HG02981 (cell line): ENCODE data around the gene CAMK2N2.
"Not testable (repeated sequence)": the region's sequence is repeated elsewhere in the genome, so short reads cannot be mapped to it uniquely, and the experiment has no call there.

ENCODE experiments used
- ATAC-seq: cut with Tn5 transposase; IDR thresholded peaks from one replicate; pipeline ENCODE4 v1.9.1; 2021; ENCODE audit warnings: mild to moderate bottlenecking, moderate library complexity; ENCODE audit not compliant: unreplicated experiment

CAMK2N2 gene

DNA sequence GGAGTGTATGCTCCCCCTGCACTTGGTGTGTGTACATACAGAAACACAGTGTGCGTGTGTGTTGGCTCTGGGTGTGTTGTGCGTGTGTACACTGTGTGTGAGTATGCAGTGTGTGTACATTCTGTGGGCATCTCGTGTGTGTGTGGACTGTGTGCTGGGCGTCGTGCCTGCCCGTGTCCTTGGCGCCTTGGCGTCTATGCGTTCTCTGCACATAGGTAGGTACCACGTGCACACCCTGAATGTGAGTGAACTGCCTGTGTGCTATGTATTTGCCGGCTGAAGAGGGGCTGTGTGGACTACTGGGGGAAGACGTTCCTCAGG, 14.0 kb upstream of the CAMK2N2 start:
- no peak for ATAC-seq

DNA sequence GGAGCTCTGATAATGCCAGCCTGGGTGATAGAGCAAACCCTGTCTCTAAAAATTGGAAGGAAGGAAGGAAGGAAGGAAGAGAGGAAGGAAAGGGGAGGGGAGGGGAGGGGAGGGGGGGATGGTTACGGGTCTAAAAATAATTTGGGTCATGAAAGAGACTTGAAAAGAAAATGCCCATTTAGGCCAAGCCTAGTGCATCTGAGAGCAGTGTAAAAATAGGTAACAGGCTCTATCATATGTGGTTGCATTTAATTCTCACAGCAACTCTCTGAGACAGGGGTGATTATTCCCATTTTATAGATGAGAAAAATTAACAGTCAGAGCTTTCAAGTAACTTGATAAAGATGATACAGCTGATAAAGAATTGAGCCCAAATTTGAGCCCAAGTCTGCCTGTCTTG, 10.9 kb upstream of the CAMK2N2 start:
- ATAC-seq, result no peak

DNA sequence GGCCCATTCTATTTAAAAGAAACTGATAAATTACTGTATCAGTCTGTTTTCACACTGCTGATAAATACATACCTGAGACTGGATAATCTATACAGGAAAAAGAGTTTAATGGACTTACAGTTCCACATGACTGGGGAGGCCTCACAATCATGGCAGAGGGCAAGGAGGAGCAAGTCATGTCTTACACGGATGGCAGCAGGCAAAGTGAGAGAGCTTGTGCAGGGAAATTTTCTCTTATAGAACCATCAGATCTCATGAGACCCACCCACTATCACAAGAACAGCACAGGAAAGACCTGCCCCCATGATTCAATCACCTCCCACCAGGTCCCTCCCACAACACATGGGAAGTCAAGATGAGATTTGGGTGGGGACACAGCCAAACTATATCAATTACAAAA, 5.9 kb upstream of the CAMK2N2 start:
- ATAC-seq, result not testable (repeated sequence)

DNA sequence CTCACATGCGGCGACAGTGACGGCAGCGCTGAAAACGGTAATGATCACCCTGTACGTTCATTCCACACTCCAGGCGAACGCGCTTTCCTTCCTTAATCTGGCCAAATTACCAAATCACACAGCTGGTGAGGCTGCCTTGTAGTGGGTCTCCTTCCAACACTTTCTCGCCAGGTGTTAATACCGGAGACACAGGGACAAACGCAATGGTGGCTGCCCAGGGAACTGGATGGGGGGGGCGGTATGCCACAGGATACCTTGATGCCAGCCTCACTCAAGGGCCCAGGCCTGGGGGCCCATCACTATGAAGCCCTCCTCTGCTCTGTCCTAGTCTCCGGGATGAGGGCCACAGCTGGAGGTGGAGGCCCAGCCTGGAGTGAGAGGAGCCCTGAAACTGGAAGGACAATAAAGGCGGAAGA, 1.4 kb upstream of the CAMK2N2 start:
- ATAC-seq, result no peak

DNA sequence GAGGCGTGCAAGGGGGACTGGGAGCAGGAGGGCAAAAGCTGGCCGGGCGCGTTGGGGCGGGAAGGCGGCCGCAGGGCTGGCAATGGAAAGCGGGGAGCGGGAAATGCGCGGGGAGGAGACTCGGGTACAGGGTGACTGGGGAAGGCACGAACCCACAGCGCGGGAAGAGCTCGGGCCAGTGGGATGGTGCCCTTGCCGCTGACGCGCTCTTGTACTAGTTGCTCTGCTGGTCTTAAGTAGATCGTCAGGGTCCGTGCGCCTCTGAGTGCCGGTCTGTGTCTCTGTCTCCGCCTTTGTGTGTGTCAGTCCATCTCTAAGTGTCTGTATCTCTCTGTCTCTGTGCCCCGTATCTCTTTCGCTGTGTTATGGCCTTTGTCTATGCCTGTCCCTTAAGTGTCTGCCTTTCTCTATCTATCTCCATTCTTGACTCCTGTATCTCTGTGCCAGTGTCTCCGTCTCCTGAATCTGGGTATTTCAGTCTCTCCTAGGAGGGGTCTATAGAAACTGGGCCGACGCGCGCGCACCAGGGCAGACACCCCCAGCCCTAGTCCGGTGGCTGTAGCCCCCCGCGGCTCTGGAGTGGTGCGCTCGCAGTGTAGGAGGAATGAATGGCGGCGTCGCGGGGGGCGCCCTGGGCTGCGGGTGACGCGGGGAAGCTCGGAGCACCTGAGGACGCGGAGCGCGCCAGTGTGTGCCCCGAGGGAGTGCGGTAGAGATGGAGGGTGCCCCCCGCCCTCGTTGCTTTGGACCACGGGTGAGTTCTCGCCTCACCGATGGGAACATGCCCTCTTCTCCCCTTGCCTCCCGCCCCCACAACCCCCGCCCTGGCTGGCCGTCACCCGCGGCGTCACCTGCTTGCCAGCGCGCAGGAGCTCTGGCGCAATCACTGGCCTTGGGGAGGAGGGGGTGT, 756 bp upstream of the CAMK2N2 start:
- no peak for ATAC-seq

DNA sequence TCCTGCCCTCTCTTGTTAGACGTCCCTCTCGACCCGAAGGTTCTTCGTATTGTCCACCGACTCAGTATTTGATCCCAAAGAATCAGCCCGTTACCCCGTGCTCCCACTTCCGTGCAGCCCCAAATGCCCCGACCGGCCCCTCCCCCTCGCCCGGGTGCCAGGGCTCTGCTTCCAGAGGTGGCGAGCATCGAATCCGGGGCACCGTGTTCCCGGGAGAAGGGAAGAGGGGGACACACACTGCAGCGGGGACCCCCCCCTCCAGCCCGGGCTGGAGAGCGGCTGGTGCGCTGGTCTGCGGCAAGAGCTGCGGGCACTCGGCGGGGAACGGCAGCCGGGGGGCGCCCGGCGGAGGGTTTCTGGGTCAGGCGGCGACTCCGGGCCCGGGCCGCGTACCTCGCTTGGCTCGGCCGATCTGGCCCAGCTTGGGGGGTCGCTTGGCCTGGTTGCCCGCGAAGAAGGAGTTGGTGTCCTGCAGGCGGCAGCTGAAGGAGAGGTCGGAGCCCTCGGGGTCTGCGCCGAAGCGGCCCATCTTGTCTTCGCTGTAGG, 556 bp downstream of the CAMK2N2 start:
- ATAC-seq, result no peak

DNA sequence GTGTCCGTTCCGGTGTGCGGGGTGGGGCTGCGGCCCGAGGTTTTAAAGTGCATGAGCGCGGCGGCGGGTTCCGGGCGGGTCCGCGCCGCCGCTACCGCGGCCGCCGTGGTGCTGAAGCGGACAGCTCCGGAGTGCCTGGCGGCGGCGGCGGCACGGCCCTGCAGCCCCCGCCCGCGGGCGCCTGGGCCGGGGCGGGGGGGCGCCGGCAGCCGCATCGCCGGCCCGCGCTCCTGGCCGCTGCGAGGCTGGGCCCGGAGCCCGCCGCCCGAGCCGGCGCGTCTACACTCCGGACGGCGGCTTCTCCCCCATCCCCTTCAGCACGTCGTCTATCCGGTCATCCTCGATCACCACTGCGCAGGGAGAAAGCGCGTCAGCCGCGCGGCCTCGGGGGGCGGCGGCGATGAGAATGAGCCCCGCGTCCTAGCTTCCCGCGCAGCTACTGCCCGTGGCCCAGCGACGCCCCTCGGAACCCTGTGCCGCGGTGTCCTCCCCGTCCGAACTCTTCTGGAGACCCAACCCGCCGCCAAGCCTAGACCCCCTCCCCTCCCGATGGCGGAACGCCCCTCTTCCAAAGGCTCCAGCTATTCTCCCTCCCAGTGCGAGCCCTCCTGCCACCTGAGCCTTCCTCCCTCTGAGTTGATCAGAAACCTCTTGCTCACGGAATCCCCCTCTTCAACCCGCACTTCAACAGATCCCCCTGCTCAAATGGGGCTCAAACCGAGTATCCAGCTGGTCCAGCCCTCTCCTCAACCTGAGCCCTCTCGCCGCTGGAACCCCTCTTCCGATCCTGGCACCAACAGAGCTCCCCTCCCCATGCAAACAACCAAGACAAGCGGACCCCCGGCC, 1.3 kb downstream of the CAMK2N2 start:
- no peak for ATAC-seq

DNA sequence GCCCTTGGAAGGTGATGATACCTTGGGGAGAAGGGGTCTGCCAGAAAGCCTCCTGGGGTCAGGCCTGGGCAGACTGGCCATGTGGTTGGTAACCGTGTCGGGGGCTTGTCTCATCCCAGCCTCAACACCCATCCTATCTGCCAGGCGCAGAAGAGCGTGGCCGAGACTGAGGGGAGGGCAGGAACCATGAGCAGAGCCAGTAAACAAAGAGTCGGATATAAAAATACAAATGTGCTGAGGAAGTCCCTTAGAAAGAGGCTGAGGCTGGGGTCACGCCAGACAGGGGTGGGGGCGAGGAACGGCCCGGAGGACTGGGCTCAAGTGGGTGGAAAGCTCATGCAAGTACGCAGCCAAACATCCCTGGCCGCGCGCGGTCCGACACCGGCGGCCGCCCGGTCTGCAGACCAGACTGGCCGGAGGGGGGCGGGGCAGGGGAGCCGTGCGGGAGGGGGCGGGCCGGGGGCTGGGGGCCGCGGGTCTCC, 1.9 kb downstream of the CAMK2N2 start:
- ATAC-seq, result no peak

DNA sequence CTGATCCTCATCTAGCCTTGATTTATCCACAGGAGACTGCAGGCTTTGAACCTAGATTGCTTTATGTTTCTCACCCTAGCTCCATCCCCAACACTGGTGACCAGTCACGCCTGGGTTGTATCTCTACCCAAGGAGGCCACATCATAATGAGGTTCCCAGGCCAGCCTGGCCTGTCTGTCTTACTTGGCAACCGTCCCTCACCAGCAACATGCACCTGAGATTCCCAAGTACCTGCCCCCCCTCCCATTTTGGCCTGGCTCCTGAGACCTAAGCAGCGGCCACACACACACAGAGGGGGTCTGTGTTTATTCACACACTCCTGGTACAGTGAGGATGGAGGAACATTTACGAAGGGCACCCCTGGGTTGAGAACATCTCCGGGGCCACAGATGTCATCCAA, 2.4 kb downstream of the CAMK2N2 start:
- no peak for ATAC-seq

DNA sequence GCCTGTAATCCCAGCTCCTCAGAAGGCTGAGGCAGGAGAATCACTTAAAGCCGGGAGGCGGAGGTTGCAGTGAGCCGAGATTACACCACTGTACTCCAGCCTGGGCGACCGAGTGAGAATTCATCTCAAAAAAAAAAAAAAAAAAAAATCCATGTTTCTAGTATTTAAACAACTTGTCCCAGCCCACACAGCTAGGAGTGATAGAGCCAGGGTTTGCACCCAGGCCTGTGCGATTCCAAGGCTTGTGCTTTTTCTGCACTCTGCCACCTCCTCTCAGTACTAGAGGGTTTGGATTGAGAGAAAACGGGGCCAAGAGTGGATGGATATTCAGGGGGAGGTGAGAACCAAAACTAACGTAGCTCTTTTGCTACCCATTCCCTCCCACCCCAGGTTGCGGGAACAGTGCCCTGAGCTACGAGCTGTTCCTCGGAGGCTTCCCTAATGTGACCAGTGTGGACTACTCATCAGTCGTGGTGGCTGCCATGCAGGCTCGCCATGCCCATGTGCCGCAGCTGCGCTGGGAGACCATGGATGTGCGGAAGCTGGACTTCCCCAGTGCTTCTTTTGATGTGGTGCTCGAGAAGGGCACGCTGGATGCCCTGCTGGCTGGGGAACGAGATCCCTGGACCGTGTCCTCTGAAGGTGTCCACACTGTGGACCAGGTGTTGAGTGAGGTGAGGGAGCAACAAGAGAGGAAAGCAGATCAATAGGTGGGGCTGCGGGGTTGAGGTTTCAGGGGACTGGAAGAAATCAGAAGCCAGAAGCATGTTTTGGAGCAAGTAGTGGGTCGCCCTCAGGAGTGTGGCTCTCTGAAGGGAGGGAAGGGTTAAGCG, 4.1 kb downstream of the CAMK2N2 start:
- no peak for ATAC-seq

DNA sequence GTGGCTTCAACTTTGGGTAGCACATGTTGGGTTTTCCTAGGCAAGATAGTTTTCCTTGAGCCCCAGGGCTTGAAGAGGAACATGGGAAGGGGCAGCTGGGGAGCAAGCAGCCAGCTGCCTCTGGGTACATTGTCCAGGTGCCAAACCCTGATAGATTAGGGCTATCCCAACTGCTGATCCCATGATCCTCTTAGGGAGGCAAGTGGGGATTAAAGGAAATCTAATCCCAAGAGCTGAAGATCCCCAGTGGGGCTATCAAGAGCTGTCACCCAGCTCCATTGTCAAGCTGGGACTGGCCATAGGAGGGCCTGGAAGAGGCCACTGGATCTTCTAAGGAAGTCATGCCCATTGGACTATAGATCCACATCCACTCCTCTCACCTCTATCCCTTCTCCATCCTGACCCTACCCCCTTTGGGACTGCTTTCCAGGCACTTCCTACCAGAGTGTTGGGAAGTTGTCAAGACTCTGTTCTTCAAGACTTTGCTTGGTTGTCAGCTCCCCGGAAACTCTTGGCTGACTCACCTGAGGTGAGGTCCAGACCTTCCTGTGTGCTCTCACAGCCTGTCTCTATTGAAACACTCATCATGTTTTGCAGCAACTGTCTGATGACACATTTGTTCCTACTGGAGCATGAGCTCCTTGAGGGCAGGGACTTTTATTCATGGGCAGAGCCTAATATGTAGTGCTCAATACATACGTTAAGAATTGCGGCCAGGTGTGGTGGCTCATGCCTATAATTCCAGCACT, 5.9 kb downstream of the CAMK2N2 start:
- no peak for ATAC-seq

DNA sequence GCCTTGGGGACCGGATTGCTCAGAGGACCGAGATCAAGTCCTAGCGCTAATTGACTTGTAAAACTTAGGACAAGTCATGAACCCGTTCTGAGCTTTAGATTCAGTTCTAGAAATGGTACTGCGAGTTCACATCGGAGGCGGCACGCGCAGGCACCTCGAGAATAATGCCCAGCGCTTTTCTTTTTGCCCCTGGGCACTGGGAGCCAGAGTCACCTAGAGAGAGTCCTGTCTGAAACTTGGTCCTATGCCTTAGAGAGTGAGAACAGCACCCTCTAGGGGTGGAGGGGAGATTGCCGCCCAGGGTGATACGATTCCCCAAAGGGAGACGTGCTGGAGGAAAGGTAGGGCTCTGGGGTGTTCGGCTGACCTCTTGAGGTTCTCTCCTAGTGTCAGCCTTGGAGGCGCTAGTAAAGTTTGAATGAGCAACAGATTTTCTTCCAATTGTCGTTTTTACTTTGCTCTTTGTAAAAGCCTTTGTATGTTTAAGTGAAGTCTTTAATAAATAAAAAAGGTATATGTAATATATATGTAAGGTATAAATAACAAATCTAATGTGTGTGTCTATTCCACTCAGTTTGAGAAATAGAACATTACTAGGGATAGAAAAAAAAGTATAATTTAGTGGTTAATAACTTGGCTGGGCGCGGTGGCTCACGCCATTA, 11.1 kb downstream of the CAMK2N2 start:
- ATAC-seq, result peak; percentile 58

DNA sequence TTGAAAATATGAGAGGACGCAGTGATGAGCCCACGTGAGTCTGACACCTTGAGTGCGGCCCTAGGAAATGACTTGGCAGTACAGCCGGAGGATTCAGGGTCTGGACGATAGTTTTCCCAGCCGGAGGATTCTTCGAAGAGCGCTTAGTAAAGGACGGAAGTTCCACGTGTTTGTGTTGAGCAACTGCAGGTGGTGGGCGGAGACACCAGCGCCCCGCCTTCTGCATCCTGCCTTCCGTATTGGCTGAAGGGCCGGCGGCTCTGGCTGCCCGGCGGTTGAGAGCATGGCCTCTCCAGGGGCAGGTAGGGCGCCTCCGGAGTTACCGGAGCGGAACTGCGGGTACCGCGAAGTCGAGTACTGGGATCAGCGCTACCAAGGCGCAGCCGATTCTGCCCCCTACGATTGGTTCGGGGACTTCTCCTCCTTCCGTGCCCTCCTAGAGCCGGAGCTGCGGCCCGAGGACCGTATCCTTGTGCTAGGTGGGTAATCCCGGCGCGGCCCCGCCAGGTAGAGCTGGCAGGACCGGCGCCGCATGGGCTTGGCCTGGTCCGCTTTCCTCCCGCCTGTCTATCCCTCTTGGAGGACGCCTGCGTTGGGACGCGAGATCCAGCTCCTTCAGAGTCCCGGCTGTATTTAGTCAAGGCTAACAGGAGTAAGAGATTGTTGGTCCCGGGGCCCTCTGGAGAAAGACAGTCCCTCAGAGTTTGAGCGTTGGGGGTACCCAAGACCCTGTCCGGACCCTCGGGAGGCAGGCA, 11.8 kb downstream of the CAMK2N2 start, which contains the start of gene EEF1AKMT4:
EEF1AKMT4 (plus strand) TSS at position 261 of the 755 bp plus-strand sequence; CDS start at position 284, 23 bp downstream.
- peak; percentile 90 for ATAC-seq

DNA sequence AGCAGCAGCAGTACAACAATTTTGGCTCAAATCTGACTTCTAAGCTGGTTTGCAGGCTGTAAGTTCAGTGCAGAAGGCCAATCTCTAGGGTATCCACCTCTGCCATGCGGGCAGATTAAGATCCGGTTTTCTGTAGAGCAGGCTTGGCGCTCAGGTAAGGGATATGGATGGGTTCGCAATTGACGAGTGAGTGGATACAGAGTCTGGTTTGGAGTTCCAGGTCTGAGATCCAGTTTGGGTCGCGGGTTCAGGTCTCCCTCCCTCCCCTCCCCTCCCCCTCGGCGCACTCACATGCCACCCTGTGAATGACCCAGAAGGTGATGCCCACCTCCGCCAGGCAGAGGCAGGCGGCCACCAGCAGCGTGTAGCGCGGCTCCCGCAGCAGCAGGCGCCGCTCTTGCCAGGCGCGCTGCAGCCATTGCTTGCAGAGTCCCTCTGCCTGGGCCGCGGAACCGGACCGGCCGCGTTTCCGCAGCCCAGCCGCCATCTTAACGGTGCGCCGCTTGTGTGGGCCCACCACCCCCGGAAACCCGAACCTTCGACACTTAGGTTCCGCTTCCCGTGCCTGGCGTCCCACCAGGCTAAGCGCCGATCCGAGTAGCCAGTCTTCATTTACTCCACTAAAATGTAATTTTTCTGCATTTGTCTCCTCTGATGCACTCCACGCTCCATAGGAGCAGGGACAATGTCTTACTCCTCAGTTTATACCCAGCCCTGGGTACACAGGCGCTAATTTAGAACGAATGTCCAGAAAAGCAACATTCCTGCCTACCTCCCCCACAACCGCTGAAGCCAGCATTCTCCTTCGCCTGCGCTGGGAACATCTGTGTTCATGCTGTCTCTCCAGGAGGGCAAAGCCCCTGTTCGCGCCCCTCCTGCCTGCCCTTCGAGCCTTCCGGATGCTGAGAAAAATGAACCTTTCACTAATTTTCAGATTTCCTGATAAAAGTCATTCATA, 12.6 kb downstream of the CAMK2N2 start, which contains the start of gene ALG3:
ALG3 (minus strand) TSS at position 509 of the 958 bp plus-strand sequence; CDS start at position 487, 22 bp downstream.
- ATAC-seq, result peak; percentile 45

DNA sequence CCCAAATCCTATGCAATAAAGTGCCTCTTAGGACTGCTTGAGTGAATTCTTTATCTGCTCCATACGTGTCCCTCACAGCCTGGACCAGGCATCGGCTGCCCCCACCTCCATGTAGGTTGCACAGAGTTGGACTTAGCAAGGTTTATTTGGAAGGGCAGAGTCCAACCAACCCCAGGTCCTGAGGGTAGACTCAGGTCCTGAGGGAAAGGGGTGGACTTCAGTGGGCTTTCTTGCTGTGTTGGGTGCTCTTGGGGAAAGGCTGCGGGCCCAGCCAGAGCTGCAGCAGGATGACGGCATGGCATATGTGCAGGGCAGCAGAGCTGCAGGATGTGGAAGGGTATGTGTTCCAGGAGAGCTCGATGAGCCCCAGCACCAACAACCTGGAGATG, 19.1 kb downstream of the CAMK2N2 start:
- no peak for ATAC-seq

DNA sequence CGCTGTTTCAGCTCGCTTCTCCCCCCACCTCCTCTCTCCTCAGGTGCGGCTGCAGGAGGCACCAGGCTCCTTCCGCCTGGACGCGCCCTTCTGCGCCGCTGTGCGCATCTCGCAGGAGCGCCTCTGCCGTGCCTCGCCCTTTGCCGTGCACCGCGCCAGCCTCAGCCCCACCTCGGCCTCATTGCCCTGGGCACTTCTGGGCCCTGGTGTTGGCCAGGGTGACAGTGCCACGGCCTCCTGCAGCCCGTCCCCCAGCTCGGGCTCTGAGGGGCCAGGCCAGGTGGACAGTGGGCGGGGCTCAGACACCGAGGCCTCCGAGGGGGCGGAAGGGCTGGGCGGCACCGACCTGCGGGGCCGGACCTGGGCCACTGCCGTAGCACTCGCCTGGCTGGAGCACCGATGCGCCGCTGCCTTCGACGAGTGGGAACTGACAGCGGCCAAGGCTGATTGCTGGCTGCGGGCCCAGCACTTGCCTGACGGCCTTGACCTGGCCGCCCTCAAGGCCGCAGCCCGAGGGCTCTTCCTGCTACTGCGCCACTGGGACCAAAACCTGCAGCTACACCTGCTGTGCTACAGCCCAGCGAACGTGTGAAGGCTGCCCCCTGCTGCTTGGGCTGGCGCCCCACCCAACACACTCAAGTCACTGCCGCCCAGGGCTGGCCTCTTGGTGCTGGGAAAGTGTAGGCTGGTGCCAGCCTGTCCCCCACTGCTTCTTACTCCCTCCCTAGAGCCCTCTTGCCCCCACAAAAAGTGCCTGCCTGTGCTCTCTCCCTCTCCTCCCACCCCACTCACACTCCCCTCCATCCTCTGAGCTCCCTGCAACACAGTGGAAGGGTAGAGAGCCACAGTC, 19.7 kb downstream of the CAMK2N2 start:
- no peak for ATAC-seq

DNA sequence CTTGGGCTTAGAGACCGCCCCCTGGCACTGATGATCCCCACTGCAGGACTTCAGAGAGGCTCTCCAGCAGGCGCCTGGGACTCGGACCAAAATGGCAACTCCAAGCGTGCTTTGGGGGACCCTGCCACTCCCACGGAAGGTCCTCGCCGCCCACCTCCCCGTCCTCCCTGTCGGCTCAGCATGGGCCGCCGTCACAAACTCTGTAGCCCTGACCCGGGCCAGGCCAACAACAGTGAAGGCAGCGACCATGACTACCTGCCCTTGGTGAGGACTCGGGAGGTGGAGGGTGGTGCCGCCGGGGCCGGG, 20.3 kb downstream of the CAMK2N2 start:
- no peak for ATAC-seq
